ENCODE results near the gene MVB12B. TPM values are rescaled to one million over a fixed set of nuclear protein-coding genes. Genes with fewer than 3 reads are reported as not detected.

MVB12B gene
- total RNA-seq, 2 experiments from 2014 or later = 33.5 to 34.1 TPM

- Mint-ChIP-seq H3K27ac (no peak overlapping the region), H3K36me3 (no peaks in the 10 kb centered on the region), H3K4me3 (no peak overlapping the region), H3K9me3 (no peaks in the 10 kb centered on the region), H3K27me3 (peaks cover 4% of the 10 kb centered on the region), H3K4me1 (no peaks in the 10 kb centered on the region)
- DNase-seq (no peak), ATAC-seq (ENCODE audit: low read depth) (no peak)
- POLR2A ChIA-PET = interaction anchor here (1.3 kb wide), 1 partner anchor 15 kb away, joined by 3 read pairs; no protein-coding TSS in a partner anchor
These were observed 180.0 kb downstream of the MVB12B start for GRCh38 chr9:126506361-126507317.

DNA sequence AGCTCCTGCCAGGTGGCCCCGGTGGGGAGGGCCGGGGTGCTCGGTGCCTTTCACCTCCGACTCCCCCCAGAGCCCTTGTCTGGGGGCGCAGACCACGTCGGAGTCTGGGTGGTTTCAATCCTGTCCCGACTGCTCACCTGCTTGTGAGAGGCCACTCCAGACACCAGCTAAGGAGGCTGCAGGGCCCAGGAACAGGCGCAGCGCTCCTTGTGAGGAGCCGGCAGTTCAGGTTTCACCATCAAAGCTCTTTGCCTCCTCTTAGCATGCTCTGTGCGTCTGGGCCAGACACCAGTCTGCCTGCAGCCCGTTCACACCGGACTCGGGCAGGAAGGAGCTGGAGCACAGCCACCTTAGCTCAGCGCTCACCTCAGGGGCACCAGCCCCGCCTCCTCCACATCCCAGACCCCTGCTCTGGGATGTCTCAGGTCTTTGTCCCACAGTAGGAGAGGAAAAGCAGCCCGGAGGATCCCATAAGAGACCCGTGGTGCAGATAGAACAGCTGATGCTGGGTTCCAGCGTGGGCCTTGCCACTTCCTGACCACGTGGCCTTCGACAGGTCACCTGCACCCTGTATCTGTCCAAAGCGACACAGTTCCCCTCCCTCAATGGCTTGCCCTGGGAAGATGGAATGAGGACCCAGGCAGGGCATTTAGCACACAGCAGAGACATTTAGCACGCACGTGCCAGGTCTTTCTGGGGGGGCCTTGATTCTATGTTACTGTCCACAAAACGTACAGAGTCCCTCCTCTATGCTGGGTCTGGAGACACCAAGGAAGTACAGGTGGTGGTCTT lies 180.9 kb downstream of the MVB12B start:
- no peak overlapping the region for H3K4me3 Mint-ChIP-seq
- H3K9me3 Mint-ChIP-seq = no peaks in the 10 kb centered on the region
- no peaks in the 10 kb centered on the region for H3K36me3 Mint-ChIP-seq
- no peaks in the 10 kb centered on the region for H3K4me1 Mint-ChIP-seq
- ATAC-seq (ENCODE audit: low read depth) (no peak), DNase-seq (no peak)
- H3K27ac Mint-ChIP-seq = no peak overlapping the region
- POLR2A ChIA-PET = interaction anchor here (1.3 kb wide), 1 partner anchor 14 kb away, joined by 3 read pairs; no protein-coding TSS in a partner anchor
- peaks cover 13% of the 10 kb centered on the region for H3K27me3 Mint-ChIP-seq

DNA sequence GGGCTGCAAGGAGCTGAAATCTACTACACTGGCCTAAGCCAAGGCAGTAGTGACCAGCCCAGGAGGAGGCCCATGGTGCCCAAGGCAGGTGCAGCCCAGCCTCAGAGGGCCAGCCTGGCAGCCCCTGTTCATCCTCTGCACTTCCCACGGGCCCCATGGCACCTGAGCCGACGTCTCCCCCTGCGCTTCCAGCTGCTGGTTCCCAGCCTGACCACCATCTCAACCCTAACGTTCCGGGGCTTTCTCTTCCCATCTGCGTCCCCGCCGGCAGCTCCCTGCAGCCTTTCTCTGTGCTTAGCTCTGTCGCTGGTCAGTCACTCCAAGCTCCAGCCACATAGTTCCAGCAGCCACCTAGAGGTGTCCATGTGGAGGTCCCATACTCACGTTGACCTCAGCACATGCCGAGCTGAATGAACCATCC lies 181.6 kb downstream of the MVB12B start:
- Mint-ChIP-seq H3K4me1 (no peaks in the 10 kb centered on the region), H3K9me3 (no peaks in the 10 kb centered on the region), H3K36me3 (no peaks in the 10 kb centered on the region), H3K27me3 (peaks cover 15% of the 10 kb centered on the region), H3K4me3 (no peak overlapping the region), H3K27ac (no peak overlapping the region)
- no peak for DNase-seq
- POLR2A ChIA-PET = no interaction called here
- no peak for ATAC-seq (ENCODE audit: low read depth)

DNA sequence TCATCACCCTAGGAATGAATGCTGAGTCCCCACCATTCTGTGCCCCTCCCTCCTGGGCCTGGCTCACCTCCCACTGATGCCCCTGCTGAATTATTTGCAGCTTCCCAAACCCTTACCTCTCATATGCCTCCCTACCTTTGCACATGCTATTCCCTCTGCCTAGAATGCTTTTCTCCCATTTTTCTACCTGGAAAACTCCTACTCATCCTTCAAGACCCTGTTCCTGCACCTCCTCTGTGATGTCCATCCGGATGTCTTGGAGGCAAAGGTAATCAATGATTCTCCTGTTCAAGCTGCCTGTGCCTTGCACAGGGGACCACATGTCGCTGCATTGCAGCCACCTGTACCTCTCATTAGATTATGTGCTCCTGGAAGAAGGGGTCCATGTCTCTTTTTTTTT lies 182.3 kb downstream of the MVB12B start:
- ATAC-seq (ENCODE audit: low read depth) (no peak), DNase-seq (no peak)
- Mint-ChIP-seq H3K36me3 (no peaks in the 10 kb centered on the region), H3K4me1 (no peaks in the 10 kb centered on the region), H3K9me3 (no peaks in the 10 kb centered on the region), H3K27me3 (peaks cover 18% of the 10 kb centered on the region), H3K4me3 (no peak overlapping the region), H3K27ac (no peak overlapping the region)
- POLR2A ChIA-PET = no interaction called here

DNA sequence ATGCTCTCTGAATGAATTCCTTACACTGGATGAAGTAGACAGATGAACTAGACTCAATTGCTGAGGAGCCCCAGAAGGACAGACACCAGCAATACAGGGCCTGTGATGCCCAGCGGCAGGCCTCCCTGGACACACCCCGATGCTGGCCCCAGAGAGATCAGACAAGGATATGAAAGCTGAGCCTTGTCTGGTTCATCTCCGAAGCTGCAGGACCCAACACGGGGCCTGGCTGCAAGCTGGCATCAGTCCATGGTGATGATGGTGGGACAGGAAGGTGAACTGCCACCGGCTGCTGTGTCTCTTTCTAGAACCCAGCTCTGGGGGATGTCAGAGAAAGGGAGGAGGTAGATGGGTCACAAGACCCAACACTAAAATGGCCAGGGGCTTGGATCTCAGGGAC lies 183.1 kb downstream of the MVB12B start:
- H3K27ac Mint-ChIP-seq = no peak overlapping the region
- H3K36me3 Mint-ChIP-seq = no peaks in the 10 kb centered on the region
- peaks cover 18% of the 10 kb centered on the region for H3K27me3 Mint-ChIP-seq
- H3K4me3 Mint-ChIP-seq = no peak overlapping the region
- H3K4me1 Mint-ChIP-seq = no peaks in the 10 kb centered on the region
- no peaks in the 10 kb centered on the region for H3K9me3 Mint-ChIP-seq
- ATAC-seq (ENCODE audit: low read depth) (no peak), DNase-seq (no peak)
- POLR2A ChIA-PET = no interaction called here

- Mint-ChIP-seq H3K4me1 (no peaks in the 10 kb centered on the region), H3K27ac (no peak overlapping the region), H3K36me3 (no peaks in the 10 kb centered on the region), H3K27me3 (peaks cover 26% of the 10 kb centered on the region), H3K9me3 (no peaks in the 10 kb centered on the region), H3K4me3 (no peak overlapping the region)
- POLR2A ChIA-PET = interaction anchor here (0.7 kb wide), 1 partner anchor 63 kb away, joined by 3 read pairs; no protein-coding TSS in a partner anchor
- ATAC-seq (ENCODE audit: low read depth) (no peak), DNase-seq (no peak)
These were observed 183.9 kb downstream of the MVB12B start for GRCh38 chr9:126510564-126510963.

DNA sequence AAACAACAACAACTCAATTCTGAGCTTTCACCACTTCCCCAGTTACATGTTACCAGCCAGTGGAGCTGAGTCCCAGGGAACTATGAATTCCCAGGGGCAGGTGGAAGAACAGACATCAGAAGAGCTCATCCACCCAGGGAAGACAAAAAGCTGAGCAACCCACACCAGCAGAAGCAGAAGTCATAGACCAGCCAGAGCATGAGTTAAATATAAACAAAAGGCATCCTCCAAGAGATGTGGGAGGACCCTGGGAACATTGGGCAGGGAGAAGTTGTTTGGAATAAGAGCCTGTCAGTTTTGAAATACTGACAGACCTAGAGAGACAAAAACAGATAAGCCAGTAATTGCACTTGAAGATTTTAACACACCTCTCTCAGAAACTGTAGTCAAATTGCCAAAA lies 184.8 kb downstream of the MVB12B start:
- POLR2A ChIA-PET = interaction anchor here (0.7 kb wide), 1 partner anchor 62 kb away, joined by 3 read pairs; no protein-coding TSS in a partner anchor
- Mint-ChIP-seq H3K36me3 (no peaks in the 10 kb centered on the region), H3K4me1 (peaks cover 1% of the 10 kb centered on the region), H3K4me3 (no peak overlapping the region), H3K27me3 (peaks cover 30% of the 10 kb centered on the region), H3K27ac (no peak overlapping the region), H3K9me3 (no peaks in the 10 kb centered on the region)
- DNase-seq = no peak
- no peak for ATAC-seq (ENCODE audit: low read depth)

DNA sequence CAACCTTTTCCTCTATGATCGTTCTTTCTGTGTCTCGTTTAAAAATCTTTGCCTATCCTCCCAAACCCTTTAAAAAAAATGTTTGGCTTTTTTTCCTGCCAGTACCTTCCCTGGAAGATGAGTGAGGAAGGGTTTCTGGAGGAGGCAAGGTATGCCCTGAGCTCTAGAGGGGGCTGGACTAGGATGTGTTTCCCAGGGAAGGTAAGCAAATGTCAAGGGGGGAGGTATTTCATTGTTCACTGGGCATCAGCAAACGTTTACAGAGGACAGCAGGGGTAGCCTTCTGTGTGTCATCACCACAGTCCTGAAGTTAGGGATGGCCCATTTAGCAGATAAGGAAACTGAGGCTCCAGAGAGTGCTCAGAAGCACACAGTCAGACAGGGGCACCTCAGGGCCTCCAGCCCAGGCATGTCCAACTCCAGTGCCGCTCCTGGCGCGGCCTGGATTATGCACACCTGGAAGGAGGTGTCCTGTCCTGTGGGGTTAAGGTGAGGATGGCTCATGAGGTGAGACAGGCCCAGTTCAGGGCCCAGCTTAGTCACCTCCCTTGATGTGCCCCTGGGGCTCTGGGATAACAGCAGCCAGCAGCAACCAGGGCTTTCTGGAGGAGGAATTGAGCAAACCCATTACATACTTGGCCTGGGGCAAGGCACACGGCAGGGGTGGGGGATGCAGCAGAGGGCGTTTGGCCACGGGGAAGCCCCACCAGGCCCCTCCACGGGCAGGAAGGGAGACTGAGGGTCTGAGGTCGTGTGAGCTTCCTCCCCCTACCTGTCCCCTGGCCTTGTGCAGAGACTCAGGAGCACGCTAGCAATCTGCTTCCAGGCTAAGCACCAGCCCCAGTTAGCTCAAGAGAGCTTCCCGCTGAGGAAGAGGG lies 186.8 kb downstream of the MVB12B start:
- H3K4me3 Mint-ChIP-seq = peak overlapping the region; percentile 10
- peaks cover 15% of the 10 kb centered on the region for H3K4me1 Mint-ChIP-seq
- no peak for DNase-seq
- no peaks in the 10 kb centered on the region for H3K36me3 Mint-ChIP-seq
- no peak for ATAC-seq (ENCODE audit: low read depth)
- peaks cover 43% of the 10 kb centered on the region for H3K27me3 Mint-ChIP-seq
- no peaks in the 10 kb centered on the region for H3K9me3 Mint-ChIP-seq
- H3K27ac Mint-ChIP-seq = no peak overlapping the region
- POLR2A ChIA-PET = no interaction called here

DNA sequence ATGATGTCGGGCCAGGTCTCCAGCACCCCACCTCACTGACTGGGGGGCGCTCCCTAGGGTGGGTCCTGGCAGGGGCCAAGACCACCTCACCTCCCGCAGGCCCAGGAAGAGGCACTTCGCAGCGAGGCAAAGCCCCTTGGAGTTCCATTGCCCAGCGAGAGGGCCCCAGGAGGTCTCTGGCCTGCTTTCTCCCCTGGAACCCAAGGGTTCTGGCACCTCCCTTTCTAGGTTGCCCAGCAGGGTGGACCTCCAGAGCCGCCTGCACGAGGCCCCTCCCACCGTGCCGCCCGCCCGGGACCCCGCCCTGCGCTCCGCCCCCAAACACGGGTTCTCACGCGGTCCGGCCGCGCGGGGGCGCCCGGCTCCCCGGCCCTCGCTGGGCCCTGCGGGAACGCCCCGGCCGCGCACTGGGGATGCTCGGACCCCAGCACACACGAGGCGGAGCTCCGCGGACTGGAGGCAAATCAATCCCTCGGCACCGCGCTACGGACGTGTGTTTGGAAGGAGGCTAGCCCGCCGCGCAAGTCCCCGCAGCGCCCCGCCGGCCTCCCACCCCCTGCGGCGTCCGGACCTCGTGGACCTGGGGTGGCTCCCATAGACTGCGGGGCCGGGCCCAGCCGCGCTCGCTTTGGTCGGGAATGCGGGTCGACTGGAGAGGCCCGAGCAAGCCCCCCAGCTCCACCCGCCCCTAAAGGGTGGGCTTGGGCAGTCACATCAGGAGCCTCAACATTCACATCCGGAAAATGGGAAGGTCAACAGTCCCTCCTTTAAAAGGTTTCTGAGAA lies 187.6 kb downstream of the MVB12B start:
- H3K27me3 Mint-ChIP-seq = peaks cover 52% of the 10 kb centered on the region
- ATAC-seq (ENCODE audit: low read depth) = peak; percentile 77

GRCh38 chr9:126515001-126515872 lies 188.6 kb downstream of the MVB12B start:
- Mint-ChIP-seq H3K9me3 (no peaks in the 10 kb centered on the region), H3K4me3 (no peak overlapping the region), H3K36me3 (no peaks in the 10 kb centered on the region), H3K27me3 (peaks cover 59% of the 10 kb centered on the region), H3K27ac (no peak overlapping the region), H3K4me1 (peaks cover 15% of the 10 kb centered on the region)
- ATAC-seq (ENCODE audit: low read depth) = no peak
- no peak for DNase-seq
- POLR2A ChIA-PET = no interaction called here

More for the DNA sequence above, 187.6 kb downstream of the MVB12B start:
- Mint-ChIP-seq H3K4me1 (peaks cover 15% of the 10 kb centered on the region), H3K36me3 (no peaks in the 10 kb centered on the region), H3K9me3 (no peaks in the 10 kb centered on the region), H3K27ac (no peak overlapping the region), H3K4me3 (peak overlapping the region; percentile 10)
- POLR2A ChIA-PET = interaction anchor here (0.6 kb wide), 1 partner anchor 1191 kb away, joined by 3 read pairs; no protein-coding TSS in a partner anchor
- peak; percentile 86 for DNase-seq

GRCh38 chr9:126515873-126516505 lies 189.4 kb downstream of the MVB12B start:
- H3K36me3 Mint-ChIP-seq = no peaks in the 10 kb centered on the region
- H3K4me3 Mint-ChIP-seq = peak overlapping the region; percentile 85
- H3K4me1 Mint-ChIP-seq = peaks cover 15% of the 10 kb centered on the region
- peaks cover 62% of the 10 kb centered on the region for H3K27me3 Mint-ChIP-seq
- ATAC-seq (ENCODE audit: low read depth) = no peak
- no peak for DNase-seq
- no peak overlapping the region for H3K27ac Mint-ChIP-seq
- POLR2A ChIA-PET = no interaction called here
- no peaks in the 10 kb centered on the region for H3K9me3 Mint-ChIP-seq

All from activated naive CD8-positive, alpha-beta T cell treated with anti-CD3 and anti-CD28 coated beads, Interleukin-2, amount 10 ng/mL, durations not matched to agents 7 days and 5 days (primary cell).